Keratinocyte (primary cell): ENCODE results near the gene SERPIND1. TPM values are rescaled to one million over a fixed set of nuclear protein-coding genes. Genes with fewer than 3 reads are reported as not detected.
A peak's percentile ranks its signal among the peaks of the same experiment; 100 is the strongest.

Experiments used
- DNase-seq: peaks from one replicate; pipeline ENCODE4 v3.0.0-alpha.2; 2011; ENCODE audit warnings: low read depth, missing footprints, low spot score
- FAIRE-seq: peaks from 2 replicates; lab custom pipeline; 2011; peaks lifted over from hg19 to GRCh38; lab: Jason Lieb, UNC
- H2AFZ ChIP-seq: 2 replicates; pipeline ENCODE4 v1.6.0; 2012; ENCODE audit warnings: low read length, control low read depth, inconsistent platforms; ENCODE audit not compliant: control insufficient read depth
- H3K27ac ChIP-seq: 2 replicates; pipeline ENCODE4 v1.5.1; 2011; ENCODE audit warnings: low read length; ENCODE audit not compliant: control insufficient read depth, insufficient read depth
- H3K27me3 ChIP-seq: 3 replicates; pipeline ENCODE4 v1.6.0; 2011; ENCODE audit warnings: low read length; ENCODE audit not compliant: control insufficient read depth, insufficient read depth; ENCODE audit errors: extremely low read depth
- H3K36me3 ChIP-seq, 2 experiments: 2 replicates in 1 of 2; 3 replicates in 1 of 2; pipeline ENCODE4 v1.5.1; 2011; ENCODE audit warnings: low read length in 2 of 2, mild to moderate bottlenecking in 1 of 2; ENCODE audit not compliant: control insufficient read depth in 2 of 2, insufficient read depth in 2 of 2; ENCODE audit errors: extremely low read depth in 1 of 2
- H3K4me1 ChIP-seq: 3 replicates; pipeline ENCODE4 v1.5.1; 2011; ENCODE audit warnings: low read length; ENCODE audit not compliant: control insufficient read depth, insufficient read depth; ENCODE audit errors: extremely low read depth
- H3K4me2 ChIP-seq: 3 replicates; pipeline ENCODE4 v1.6.0; 2011; ENCODE audit warnings: low read depth, low read length; ENCODE audit not compliant: control insufficient read depth, insufficient read depth; ENCODE audit errors: extremely low read depth
- H3K4me3 ChIP-seq, 3 experiments: fragments of 200-600 bp in 1 of 3; sonication (generic) in 1 of 3; 2 replicates in 2 of 3; 3 replicates in 1 of 3; pipeline ENCODE4 v1.5.1; 2011 to 2016; ENCODE audit warnings: low read length in 3 of 3, mild to moderate bottlenecking in 3 of 3, control low read depth in 2 of 3, inconsistent platforms in 1 of 3, low read depth in 1 of 3, mixed read lengths in 1 of 3, mixed run types in 1 of 3, moderate library complexity in 1 of 3; ENCODE audit not compliant: control insufficient read depth in 2 of 3, insufficient read depth in 2 of 3; ENCODE audit errors: extremely low read depth in 1 of 3
- H3K79me2 ChIP-seq: 2 replicates; pipeline ENCODE4 v1.6.0; 2012; ENCODE audit warnings: low read length; ENCODE audit not compliant: control insufficient read depth, insufficient read depth
- H3K9ac ChIP-seq: 3 replicates; pipeline ENCODE4 v1.6.0; 2011; ENCODE audit warnings: low read length; ENCODE audit not compliant: control insufficient read depth, insufficient read depth; ENCODE audit errors: extremely low read depth
- H3K9me1 ChIP-seq: 3 replicates; pipeline ENCODE4 v1.6.0; 2011; ENCODE audit warnings: low read length; ENCODE audit not compliant: control insufficient read depth, insufficient read depth; ENCODE audit errors: extremely low read depth
- H3K9me3 ChIP-seq: 2 replicates; pipeline ENCODE4 v1.5.1; 2012; ENCODE audit warnings: low read depth, low read length; ENCODE audit not compliant: control insufficient read depth
- H4K20me1 ChIP-seq: 3 replicates; pipeline ENCODE4 v1.6.0; 2011; ENCODE audit warnings: low read length; ENCODE audit not compliant: control insufficient read depth, insufficient read depth; ENCODE audit errors: extremely low read depth
- EZH2 ChIP-seq: IDR thresholded peaks from one replicate; pipeline ENCODE4 v1.6.1; 2012; ENCODE audit warnings: inconsistent platforms, mild to moderate bottlenecking, low read length, moderate library complexity
- dilution Hi-C: fragments of 300-500 bp; cut with MboI; formaldehyde crosslinking; loops from one replicate; pipeline ENCODE4 v1.7.0; 2020; ENCODE audit warnings: low sequenced_read_pairs; ENCODE audit not compliant: extremely low pct_ligation_motif_present
- polyA plus RNA-seq, 5 experiments: library from polyadenylated mRNA; depleted of rRNA in 3 of 5; stranded (reverse) in 3 of 5; stranded (forward) in 1 of 5; unstranded in 1 of 5; fragments of >200 nt; gene quantifications; 1 replicate in 1 of 5; 2 replicates in 3 of 5; 3 replicates in 1 of 5; pipeline versions ENCODE4 v1.2.1 to v1.2.3, GENCODE V29; 2011 to 2012; ENCODE audit warnings: missing spikeins in 2 of 5, low read depth in 1 of 5, low replicate concordance in 1 of 5
- TF ChIP-seq, protein P1 (sequence below), 3 experiments: IDR thresholded peaks in 1 of 3; conservative IDR thresholded peaks in 1 of 3; optimal IDR thresholded peaks in 1 of 3; 2 replicates in 2 of 3; 3 replicates in 1 of 3; pipeline versions ENCODE3 to v1.5.1; 2011; ENCODE audit warnings: low read length in 3 of 3, mild to moderate bottlenecking in 3 of 3, moderate library complexity in 2 of 3, control low read depth in 1 of 3, inconsistent platforms in 1 of 3; ENCODE audit not compliant: insufficient read depth in 2 of 3; ENCODE audit errors: extremely low read depth in 1 of 3

SERPIND1 gene
- polyA plus RNA-seq, 1 donor (not counting 4 experiments of a cell fraction or from before 2014, with no cell fraction given), result not detected

GRCh38 chr22:20807315-20807752 lies 33.4 kb downstream of the SERPIND1 start:
- H3K27me3 ChIP-seq, result no peaks in the 10 kb centered on the region
- FAIRE-seq (peak; percentile 87), DNase-seq (peak; percentile 28)
- dilution Hi-C loops, result no loop called here
- no peak overlapping the region for H2AFZ ChIP-seq
- no peaks in the 10 kb centered on the region for H3K9me3 ChIP-seq
- H3K4me1 ChIP-seq, result peaks cover 9% of the 10 kb centered on the region
- no peak for TF ChIP-seq EZH2
- TF ChIP-seq, protein P1, sequence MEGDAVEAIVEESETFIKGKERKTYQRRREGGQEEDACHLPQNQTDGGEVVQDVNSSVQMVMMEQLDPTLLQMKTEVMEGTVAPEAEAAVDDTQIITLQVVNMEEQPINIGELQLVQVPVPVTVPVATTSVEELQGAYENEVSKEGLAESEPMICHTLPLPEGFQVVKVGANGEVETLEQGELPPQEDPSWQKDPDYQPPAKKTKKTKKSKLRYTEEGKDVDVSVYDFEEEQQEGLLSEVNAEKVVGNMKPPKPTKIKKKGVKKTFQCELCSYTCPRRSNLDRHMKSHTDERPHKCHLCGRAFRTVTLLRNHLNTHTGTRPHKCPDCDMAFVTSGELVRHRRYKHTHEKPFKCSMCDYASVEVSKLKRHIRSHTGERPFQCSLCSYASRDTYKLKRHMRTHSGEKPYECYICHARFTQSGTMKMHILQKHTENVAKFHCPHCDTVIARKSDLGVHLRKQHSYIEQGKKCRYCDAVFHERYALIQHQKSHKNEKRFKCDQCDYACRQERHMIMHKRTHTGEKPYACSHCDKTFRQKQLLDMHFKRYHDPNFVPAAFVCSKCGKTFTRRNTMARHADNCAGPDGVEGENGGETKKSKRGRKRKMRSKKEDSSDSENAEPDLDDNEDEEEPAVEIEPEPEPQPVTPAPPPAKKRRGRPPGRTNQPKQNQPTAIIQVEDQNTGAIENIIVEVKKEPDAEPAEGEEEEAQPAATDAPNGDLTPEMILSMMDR (optimal IDR thresholded peaks at IDR 0.05 in 1 of 3, IDR thresholded peaks at IDR 0.05 in 1 of 3, conservative IDR thresholded peaks at IDR 0.05 in 1 of 3; ENCODE audit: extremely low read depth in 1 of 3, insufficient read depth in 2 of 3, low read length in 3 of 3), result no peak
- H3K4me3 ChIP-seq, result no peak overlapping the region
- no peak overlapping the region for H3K9ac ChIP-seq
- no peaks in the 10 kb centered on the region for H4K20me1 ChIP-seq
- H3K9me1 ChIP-seq, result no peaks in the 10 kb centered on the region
- H3K79me2 ChIP-seq, result no peaks in the 10 kb centered on the region
- no peak overlapping the region for H3K27ac ChIP-seq
- H3K4me2 ChIP-seq, result no peak overlapping the region
- peaks cover 23 to 32% of the 10 kb centered on the region in 2 experiments for H3K36me3 ChIP-seq

GRCh38 chr22:20808844-20809243 lies 34.9 kb downstream of the SERPIND1 start:
- Histone ChIP-seq H3K4me2 (no peak overlapping the region), H3K27me3 (no peaks in the 10 kb centered on the region), H3K4me1 (peaks cover 9% of the 10 kb centered on the region), H3K9ac (no peak overlapping the region), H3K9me1 (no peaks in the 10 kb centered on the region), H3K27ac (no peak overlapping the region), H3K9me3 (no peaks in the 10 kb centered on the region), H2AFZ (no peak overlapping the region), H4K20me1 (no peaks in the 10 kb centered on the region), H3K4me3 (no peak overlapping the region), H3K79me2 (no peaks in the 10 kb centered on the region), H3K36me3 (peaks cover 18 to 31% of the 10 kb centered on the region in 2 experiments)
- dilution Hi-C loops, result no loop called here
- DNase-seq, result no peak
- TF ChIP-seq EZH2, result no peak
- TF ChIP-seq, protein P1 (optimal IDR thresholded peaks at IDR 0.05 in 1 of 3, IDR thresholded peaks at IDR 0.05 in 1 of 3, conservative IDR thresholded peaks at IDR 0.05 in 1 of 3; ENCODE audit: extremely low read depth in 1 of 3, insufficient read depth in 2 of 3, low read length in 3 of 3), result no peak
- no peak for FAIRE-seq
